Endothelial cell of umbilical vein (primary cell): Measurements from ENCODE around the gene POMC. TPM values are rescaled to one million over a fixed set of nuclear protein-coding genes. Genes with fewer than 3 reads are reported as not detected.

ENCODE experiments used
- BruUV-seq: library from RNA; stranded (reverse); fragments of 400-500 nt; replicated peaks from 2 replicates; lab custom pipeline; 2021; lab: Mats Ljungman, UMichigan
- CTCF ChIA-PET: fragments of 300-600, 350-600 bp; sonication (Branson Sonifier 250); formaldehyde crosslinking; loops from one replicate; lab custom pipeline; 2021; ENCODE audit warnings: antibody characterized with exemption, inconsistent platforms; lab: Charles Lee
- POLR2A ChIA-PET: fragments of 300-600, 350-600 bp; sonication (Branson Sonifier 250); formaldehyde crosslinking; loops from one replicate; lab custom pipeline; 2021; ENCODE audit warnings: antibody characterized with exemption, inconsistent platforms; lab: Charles Lee
- DNase-seq: peaks from one replicate; pipeline ENCODE4 v3.0.0-alpha.2; 2011; ENCODE audit warnings: low read depth, low spot score
- FAIRE-seq: peaks from 2 replicates; lab custom pipeline; 2011; peaks lifted over from hg19 to GRCh38; lab: Jason Lieb, UNC
- H2AFZ ChIP-seq: 2 replicates; pipeline ENCODE4 v1.6.0; 2012; ENCODE audit warnings: low read depth, low read length, control low read depth, inconsistent platforms
- H3K27ac ChIP-seq: 2 replicates; pipeline ENCODE4 v1.5.1; 2011; ENCODE audit warnings: low read depth, mild to moderate bottlenecking, control low read depth, low read length, moderate library complexity; ENCODE audit not compliant: insufficient read depth
- H3K27me3 ChIP-seq, 2 experiments: 2 replicates each; pipeline versions ENCODE4 v1.6.0 to v1.6.1; 2011; ENCODE audit warnings: low read length in 2 of 2, mixed read lengths in 1 of 2; ENCODE audit not compliant: control insufficient read depth in 2 of 2, insufficient read depth in 2 of 2
- H3K36me3 ChIP-seq, 2 experiments: 2 replicates in 1 of 2; 3 replicates in 1 of 2; pipeline ENCODE4 v1.5.1; 2011; ENCODE audit warnings: low read length in 2 of 2, mild to moderate bottlenecking in 1 of 2, moderate library complexity in 1 of 2; ENCODE audit not compliant: control insufficient read depth in 2 of 2, insufficient read depth in 2 of 2; ENCODE audit errors: extremely low read depth in 1 of 2
- H3K4me1 ChIP-seq: 3 replicates; pipeline ENCODE4 v1.5.1; 2011; ENCODE audit warnings: mild to moderate bottlenecking, low read length; ENCODE audit not compliant: control insufficient read depth, insufficient read depth; ENCODE audit errors: extremely low read depth
- H3K4me2 ChIP-seq: 2 replicates; pipeline ENCODE4 v1.6.1; 2011; ENCODE audit warnings: low read length, control low read depth, mixed read lengths; ENCODE audit not compliant: insufficient read depth
- H3K4me3 ChIP-seq, 3 experiments: fragments of 200-600 bp in 1 of 3; sonication (generic), shearing (Covaris generic) in 1 of 3; replicated peaks in 1 of 3; 2 replicates each; pipeline ENCODE4 v1.5.1; 2011 to 2016; ENCODE audit warnings: control low read depth in 3 of 3, low read length in 3 of 3, mild to moderate bottlenecking in 2 of 3, inconsistent platforms in 1 of 3, low read depth in 1 of 3, moderate library complexity in 1 of 3; ENCODE audit not compliant: insufficient read depth in 1 of 3
- H3K79me2 ChIP-seq: 2 replicates; pipeline ENCODE4 v1.6.0; 2012; ENCODE audit warnings: low read length, inconsistent platforms; ENCODE audit not compliant: control insufficient read depth, insufficient read depth
- H3K9ac ChIP-seq: replicated peaks from 2 replicates; pipeline ENCODE3; 2011; ENCODE audit warnings: low read length, control low read depth; ENCODE audit not compliant: insufficient read depth; ENCODE audit errors: extremely low read depth
- H3K9me1 ChIP-seq: replicated peaks from 3 replicates; pipeline ENCODE4 v1.6.0; 2011; ENCODE audit warnings: mild to moderate bottlenecking, low read length; ENCODE audit not compliant: control insufficient read depth, insufficient read depth; ENCODE audit errors: extremely low read depth
- H3K9me3 ChIP-seq: replicated peaks from 2 replicates; pipeline ENCODE4 v1.5.1; 2012; ENCODE audit warnings: low read length, inconsistent platforms; ENCODE audit not compliant: control insufficient read depth, insufficient read depth
- H4K20me1 ChIP-seq: replicated peaks from 2 replicates; pipeline ENCODE3; 2011; ENCODE audit warnings: mild to moderate bottlenecking, low read length; ENCODE audit not compliant: control insufficient read depth, insufficient read depth; ENCODE audit errors: extremely low read depth
- CTCF ChIP-seq, 2 donors: IDR thresholded peaks; 1 replicate in 1 of 2; 2 replicates in 1 of 2; pipeline ENCODE4 v1.5.1; 2011; ENCODE audit warnings: low read length in 2 of 2, mild to moderate bottlenecking in 2 of 2, moderate library complexity in 2 of 2, control low read depth in 1 of 2, inconsistent platforms in 1 of 2, low read depth in 1 of 2; ENCODE audit not compliant: insufficient read depth in 1 of 2; ENCODE audit errors: extremely low read depth in 1 of 2
- EZH2 ChIP-seq: IDR thresholded peaks from 2 replicates; pipeline ENCODE4 v1.6.1; 2012; ENCODE audit warnings: borderline replicate concordance, low read depth, mild to moderate bottlenecking, moderate library complexity, low read length, inconsistent platforms; ENCODE audit not compliant: severe bottlenecking
- FOS ChIP-seq: IDR thresholded peaks from 2 replicates; pipeline ENCODE4 v1.6.1; 2011; ENCODE audit warnings: mild to moderate bottlenecking, low read length, moderate library complexity, borderline replicate concordance; ENCODE audit not compliant: insufficient read depth
- GATA2 ChIP-seq: IDR thresholded peaks from 2 replicates; pipeline ENCODE4 v1.7.0; 2011; ENCODE audit warnings: low read depth, mild to moderate bottlenecking, moderate library complexity, mixed read lengths, low read length; ENCODE audit not compliant: insufficient read length, insufficient read depth
- JUN ChIP-seq: IDR thresholded peaks from 2 replicates; pipeline ENCODE4 v1.6.1; 2011; ENCODE audit warnings: borderline replicate concordance, low read depth; ENCODE audit not compliant: insufficient read length, insufficient read depth
- MAX ChIP-seq: IDR thresholded peaks from 2 replicates; pipeline ENCODE4 v1.6.1; 2011; ENCODE audit not compliant: insufficient read depth, insufficient read length
- MYC ChIP-seq: IDR thresholded peaks from one replicate; pipeline ENCODE4 v1.6.1; 2011; ENCODE audit warnings: mild to moderate bottlenecking, low read depth, low read length
- POLR2A ChIP-seq: IDR thresholded peaks from 2 replicates; pipeline ENCODE4 v1.6.1; 2012; ENCODE audit warnings: low read depth, mild to moderate bottlenecking, control low read depth, low read length
- POLR2AphosphoS5 ChIP-seq: IDR thresholded peaks from 2 replicates; pipeline ENCODE4 v1.6.1; 2012; ENCODE audit warnings: low read depth, mild to moderate bottlenecking, control low read depth, low read length, moderate library complexity; ENCODE audit not compliant: insufficient read depth
- dilution Hi-C: fragments of 300-500 bp; cut with MboI; formaldehyde crosslinking; loops from one replicate; pipeline ENCODE4 v1.15.0; 2019; ENCODE audit warnings: low sequenced_read_pairs; ENCODE audit not compliant: extremely low pct_ligation_motif_present
- intact Hi-C: fragments of 100-400 bp; cut with micrococcal nuclease; formaldehyde crosslinking; loops from one replicate; pipeline ENCODE4 v1.10.0; 2022
- polyA plus RNA-seq, 4 experiments: library from polyadenylated mRNA; depleted of rRNA in 3 of 4; stranded (reverse) in 3 of 4; unstranded in 1 of 4; fragments of >200 nt; gene quantifications; 2 replicates each; pipeline versions ENCODE4 v1.2.1 to v1.2.3, GENCODE V29; 2011 to 2012; ENCODE audit warnings: missing spikeins in 1 of 4
- total RNA-seq: library from RNA; stranded (reverse); gene quantifications from 2 replicates; pipeline ENCODE4 v1.2.3, GENCODE V29; 2021

The POMC gene
- total and polyA plus RNA-seq, 2 donors (not counting 3 experiments of a cell fraction or from before 2014, with no cell fraction given): 2.4 to 2.7 TPM

GRCh38 chr2:25159949-25160348, 8.4 kb downstream of the POMC start:
- H3K79me2 ChIP-seq: no peaks in the 10 kb centered on the region
- H3K27ac ChIP-seq: no peak overlapping the region
- H3K4me2 ChIP-seq: no peak overlapping the region
- H4K20me1 ChIP-seq: no peaks in the 10 kb centered on the region
- ChIA-PET POLR2A (no interaction called here), CTCF (interaction anchor here (0.7 kb wide), 1 partner anchor 31 kb away, joined by 3 read pairs; no protein-coding TSS in a partner anchor)
- no TSS peak for BruUV-seq
- H3K9me1 ChIP-seq: no peaks in the 10 kb centered on the region
- no peak overlapping the region for H2AFZ ChIP-seq
- dilution Hi-C loops (no loop called here), intact Hi-C loops (no loop called here)
- H3K27me3 ChIP-seq: peaks cover 16 to 17% of the 10 kb centered on the region in 2 experiments
- no peak overlapping the region for H3K4me3 ChIP-seq
- no peak for TF ChIP-seq CTCF (IDR thresholded peaks at IDR 0.05; ENCODE audit: extremely low read depth in 1 of 2, insufficient read depth in 1 of 2, low read depth in 1 of 2, low read length in 2 of 2)
- TF ChIP-seq GATA2: no peak
- TF ChIP-seq EZH2: no peak
- TF ChIP-seq POLR2AphosphoS5: no peak
- no peak for TF ChIP-seq MYC
- TF ChIP-seq FOS: no peak
- no peak for TF ChIP-seq POLR2A
- TF ChIP-seq JUN: no peak
- TF ChIP-seq MAX: no peak
- H3K9me3 ChIP-seq: no peaks in the 10 kb centered on the region
- no peak overlapping the region for H3K9ac ChIP-seq
- H3K4me1 ChIP-seq: no peaks in the 10 kb centered on the region
- no peak for DNase-seq
- no peak for FAIRE-seq
- H3K36me3 ChIP-seq: no peaks in the 10 kb centered on the region
